ENCODE measurements around the gene DSTYK.

The DSTYK gene

GRCh38 chr1:205211169-205211838 is at the start of gene DSTYK:
DSTYK (minus strand) TSS chr1:205211702; CDS start chr1:205211535, 167 bp downstream.
- peak; percentile 96 for DNase-seq (ENCODE audit: low spot score)

DNA sequence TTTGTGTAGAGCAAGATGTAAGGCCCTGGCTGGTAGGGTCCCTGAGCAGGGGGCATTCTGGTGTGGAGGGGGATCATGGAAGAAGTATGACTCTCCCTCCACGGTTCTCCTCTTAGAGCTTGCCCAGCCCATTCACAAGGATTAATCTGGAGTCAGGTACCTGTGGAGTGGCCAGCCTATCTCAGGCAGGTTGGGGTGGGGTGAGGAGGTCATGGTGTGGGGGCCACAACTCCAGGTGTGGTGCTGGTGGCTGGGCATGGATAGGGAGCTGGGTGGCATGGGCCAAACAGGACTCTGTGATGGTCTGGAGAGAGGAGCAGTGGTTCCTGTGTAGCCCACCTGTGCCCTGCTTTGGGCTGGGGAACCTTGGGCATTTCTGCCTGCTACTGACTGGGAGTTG is 48.5 kb upstream of the DSTYK start:
- no peak for DNase-seq (ENCODE audit: low spot score)

GRCh38 chr1:205259324-205259832 is 47.9 kb upstream of the DSTYK start:
- no peak for DNase-seq (ENCODE audit: low spot score)

DNA sequence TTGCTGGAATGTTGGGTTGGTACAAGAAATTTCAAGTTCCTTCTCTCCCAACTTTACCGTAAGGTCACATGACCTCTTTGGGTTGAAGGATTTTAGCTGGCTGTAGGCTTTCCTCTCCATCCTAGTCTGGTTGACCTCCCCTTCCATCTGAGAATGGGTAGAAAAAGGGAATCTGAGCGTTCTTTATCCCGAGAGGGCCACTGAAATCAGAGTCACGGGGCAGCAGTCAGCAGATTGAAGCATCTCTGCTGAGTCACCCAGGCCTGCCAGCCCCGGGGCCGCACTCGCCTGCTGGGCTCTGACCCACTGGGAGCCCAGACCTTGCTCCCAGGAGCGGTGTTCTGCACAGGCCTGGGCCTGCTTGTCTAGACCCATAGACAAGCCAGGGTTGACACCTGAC is 47.2 kb upstream of the DSTYK start:
- DNase-seq (ENCODE audit: low spot score), result no peak

GRCh38 chr1:205258261-205258691 is 46.8 kb upstream of the DSTYK start:
- DNase-seq (ENCODE audit: low spot score), result no peak

DNA sequence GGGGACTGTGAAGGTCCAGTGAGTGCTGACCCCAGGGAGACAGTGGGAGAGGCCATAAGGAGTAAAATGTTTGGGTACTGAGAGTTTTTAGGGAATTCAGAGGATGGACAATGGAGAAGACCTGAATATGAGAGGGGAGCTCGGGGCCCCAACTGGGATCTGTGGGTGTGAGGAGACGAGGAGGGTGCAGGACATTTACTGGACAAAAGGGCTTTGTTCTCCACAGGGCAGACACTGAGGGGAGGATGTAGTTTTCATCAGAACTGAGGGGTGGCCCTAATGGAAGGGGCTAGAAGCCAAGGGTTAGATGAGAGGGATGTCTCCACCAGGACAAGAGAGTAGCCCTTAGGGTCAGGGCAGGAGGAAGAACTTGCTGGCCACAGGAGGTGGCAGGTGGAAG is 46.2 kb upstream of the DSTYK start:
- DNase-seq (ENCODE audit: low spot score), result no peak

DNA sequence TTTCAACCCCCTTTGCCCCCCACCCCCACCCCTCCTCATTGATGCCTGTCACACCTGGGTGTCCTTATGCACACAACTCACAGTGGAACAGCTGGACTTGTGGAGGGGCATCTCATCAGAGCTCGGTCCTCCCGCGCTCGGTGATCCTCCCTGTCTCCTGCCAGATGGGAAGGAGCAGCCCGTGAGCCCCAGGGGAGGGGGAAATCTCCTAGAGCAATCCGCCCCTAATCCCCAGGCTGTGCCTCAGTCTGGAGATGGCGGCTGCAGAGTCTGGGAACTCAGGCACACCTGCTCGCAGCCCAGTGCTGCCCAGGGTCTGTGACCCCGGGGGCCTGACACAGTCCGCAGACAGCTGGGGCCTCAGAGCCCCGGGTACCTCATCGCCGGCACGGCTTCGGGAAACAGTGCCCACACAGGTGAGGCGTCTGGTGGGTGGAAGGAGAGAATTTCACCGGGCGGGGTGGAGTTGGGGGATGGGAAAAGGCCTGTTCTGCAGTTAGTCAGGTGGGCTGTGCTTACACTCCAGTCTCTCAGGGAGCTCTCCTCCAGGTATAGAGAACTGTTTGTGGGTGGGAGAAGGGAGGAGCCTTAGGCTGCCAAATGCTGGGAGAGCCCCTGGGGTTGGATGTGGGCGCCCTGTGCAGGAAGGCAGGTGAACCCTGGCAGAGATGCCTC is 45.6 kb upstream of the DSTYK start:
- no peak for DNase-seq (ENCODE audit: low spot score)

DNA sequence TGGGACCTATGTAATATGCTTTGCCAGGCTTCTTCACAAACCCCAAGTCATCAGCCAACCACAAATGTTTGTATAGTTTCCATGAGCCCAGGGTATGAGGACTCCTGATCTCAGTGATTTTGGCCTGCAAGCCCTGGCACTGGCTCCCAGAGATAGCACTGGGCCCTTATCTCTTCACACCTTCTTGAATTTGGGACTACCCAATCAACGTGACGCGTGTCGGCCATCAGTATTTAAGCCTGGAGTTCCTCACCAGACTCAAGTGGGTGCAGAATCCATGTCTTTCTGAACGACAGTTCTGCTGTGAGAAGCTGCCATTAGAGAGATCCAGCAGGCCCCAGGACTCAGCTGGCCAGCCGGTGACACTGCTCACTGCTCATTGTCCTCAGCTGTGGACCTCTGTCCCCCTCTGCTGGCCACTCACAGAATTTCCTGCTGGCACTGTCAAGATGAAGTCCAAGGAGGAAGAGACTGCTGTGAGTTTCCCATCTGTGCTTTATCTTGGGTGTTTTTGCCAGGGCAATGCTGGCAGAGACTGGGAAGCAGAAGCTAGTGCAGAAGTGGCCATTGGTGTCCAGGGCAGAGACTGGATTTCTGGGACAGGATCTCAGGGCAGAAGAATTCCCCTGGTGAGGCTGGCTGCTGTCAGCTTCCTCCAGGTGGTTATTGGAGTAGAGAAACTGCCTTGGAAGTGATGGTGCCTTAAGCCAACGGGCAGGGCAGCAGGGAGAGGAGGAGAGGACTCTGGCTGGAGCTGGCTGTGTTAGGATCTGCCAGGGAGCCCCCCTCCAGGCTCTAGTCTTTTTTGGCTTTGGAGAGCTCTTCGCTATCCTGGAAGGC is 44.7 kb upstream of the DSTYK start:
- peak; percentile 80 for DNase-seq (ENCODE audit: low spot score)

DNA sequence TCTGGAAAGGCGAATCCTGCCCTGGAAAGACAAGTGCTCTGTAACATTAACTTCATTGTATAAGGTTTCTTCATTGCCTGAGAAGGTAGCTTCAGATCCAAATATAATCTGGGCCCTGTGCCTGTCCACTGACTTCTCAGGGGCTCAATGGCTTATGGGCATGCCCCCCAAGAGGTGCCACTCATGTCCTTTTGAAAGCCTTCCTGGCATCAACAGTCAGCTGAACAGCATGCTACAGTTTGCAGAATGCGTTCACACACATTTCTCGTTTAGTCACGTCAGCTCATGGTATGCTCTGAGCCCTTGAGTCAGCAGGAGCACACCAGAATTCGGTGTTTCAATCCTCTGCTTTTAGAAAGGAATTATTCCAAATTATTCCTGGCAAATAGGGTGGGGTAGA is 40.1 kb upstream of the DSTYK start:
- no peak for DNase-seq (ENCODE audit: low spot score)

GRCh38 chr1:205250699-205251098 is 39.2 kb upstream of the DSTYK start:
- DNase-seq (ENCODE audit: low spot score), result no peak

GRCh38 chr1:205249651-205250050 is 38.1 kb upstream of the DSTYK start:
- DNase-seq (ENCODE audit: low spot score), result no peak

DNA sequence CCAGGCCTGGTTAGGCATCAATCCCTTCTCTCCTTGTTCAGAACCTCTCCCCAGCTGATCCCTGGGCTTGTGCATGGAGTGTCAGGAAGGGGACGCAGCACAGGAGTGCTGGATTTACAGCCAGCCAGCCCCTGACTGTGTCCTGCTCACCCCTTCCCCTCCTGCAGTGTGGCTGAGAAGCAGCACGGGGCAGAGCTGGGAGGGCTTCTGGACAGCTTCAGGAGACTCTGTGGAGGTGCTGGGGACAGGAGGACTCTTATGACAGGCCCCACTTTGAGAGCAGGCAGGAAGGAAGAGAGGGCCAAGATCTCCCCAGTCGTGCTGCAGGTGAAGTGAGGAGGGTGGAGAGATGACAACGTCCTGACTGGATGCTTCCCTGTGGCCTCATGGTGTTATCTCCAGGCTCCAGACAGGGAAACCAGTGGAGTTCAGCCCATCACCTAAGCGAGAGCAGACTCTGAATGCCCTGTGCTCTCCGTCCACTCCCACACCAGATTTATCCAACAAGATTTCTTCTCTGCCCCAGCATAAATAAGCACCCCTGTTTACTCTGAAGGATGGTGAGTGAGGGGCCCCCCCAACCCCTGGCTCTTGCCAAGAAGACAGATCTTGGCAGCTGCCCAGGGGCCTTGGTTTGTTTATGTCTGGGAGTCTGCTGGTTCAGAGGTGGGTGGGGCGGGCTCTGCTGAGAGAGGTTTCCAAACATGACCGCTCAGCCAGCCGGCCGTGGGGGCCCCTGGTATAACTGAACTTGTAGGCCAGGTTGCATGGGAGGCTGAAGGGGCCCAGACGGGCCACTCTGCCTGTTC is 37.5 kb upstream of the DSTYK start:
- DNase-seq (ENCODE audit: low spot score), result no peak

DNA sequence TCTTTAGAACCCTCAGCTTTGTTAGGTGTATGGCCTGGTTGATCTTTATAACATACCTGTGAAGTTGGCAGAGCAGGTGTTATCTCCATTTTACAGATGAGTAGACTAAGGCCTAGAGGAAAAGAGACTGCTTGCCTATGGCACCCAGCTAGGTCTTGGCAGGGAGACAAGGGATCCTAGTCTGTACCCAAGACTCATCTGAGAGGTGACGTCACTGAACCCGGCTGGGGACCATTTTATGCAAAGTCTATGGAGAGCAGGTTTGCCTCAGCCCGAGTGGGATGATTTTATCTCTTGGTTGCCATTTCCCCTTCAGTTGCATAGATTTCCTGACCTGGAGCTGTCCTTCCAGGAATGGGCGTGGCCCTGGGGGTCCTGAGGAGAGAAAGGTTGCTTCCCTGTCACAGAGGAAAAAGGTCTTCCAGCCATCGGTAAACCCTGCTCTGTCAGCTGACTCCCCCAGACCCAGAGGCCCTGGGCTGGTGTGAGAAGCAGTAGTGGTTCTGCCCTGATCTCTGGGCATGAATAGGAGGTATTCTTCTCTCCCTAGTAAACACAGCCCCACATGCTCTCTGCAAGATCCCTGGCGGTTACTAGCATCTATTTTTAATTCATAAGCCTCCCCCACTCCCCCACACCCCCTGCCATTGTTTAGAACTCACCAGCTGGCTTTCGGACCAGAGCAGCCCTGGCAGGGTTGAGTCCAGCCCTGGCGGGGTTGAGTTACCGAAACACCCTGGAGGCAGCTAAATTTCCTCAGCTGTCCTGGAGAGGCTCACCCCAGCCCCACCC is 35.8 kb upstream of the DSTYK start:
- no peak for DNase-seq (ENCODE audit: low spot score)

DNA sequence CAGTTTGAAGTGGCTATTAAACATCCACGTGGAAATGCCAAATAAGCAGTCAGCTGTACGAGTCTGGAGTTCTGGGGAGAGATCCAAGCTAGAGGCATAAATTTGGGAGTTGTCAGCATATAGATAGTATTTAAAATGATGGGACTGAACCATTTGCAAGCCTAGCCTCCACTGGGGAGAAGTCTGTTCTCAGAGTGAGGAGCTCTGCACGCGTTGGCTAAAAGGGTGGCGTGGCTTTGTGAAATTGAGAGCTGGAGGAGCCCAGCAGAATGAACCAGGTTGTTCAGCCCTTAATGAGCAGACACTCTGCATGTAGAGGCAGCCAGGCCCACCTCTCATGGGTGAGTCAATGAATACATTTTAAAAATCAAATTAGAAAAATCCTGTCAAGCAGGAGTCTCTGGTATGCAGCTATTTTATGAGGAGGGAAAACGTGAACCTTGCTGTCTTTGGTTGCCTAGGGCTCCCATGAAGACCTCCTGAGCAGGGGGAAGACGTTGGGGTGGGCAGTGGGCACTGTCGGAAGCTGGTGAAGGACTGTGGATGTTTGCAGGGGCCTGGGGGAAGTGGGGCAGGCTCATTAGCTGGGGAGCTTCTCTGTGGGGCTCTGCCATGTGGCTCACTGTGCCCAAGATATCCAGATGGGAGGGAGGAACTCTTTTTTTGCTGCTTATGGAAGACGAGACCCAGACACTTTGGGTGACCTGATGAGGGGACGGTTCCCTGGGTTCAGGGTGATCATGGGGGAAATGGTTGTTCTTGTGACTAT is 35.0 kb upstream of the DSTYK start:
- DNase-seq (ENCODE audit: low spot score), result no peak

- DNase-seq (ENCODE audit: low spot score), result no peak
These were observed 33.6 kb upstream of the DSTYK start for GRCh38 chr1:205245096-205245495.

GRCh38 chr1:205244384-205244783 is 32.9 kb upstream of the DSTYK start:
- no peak for DNase-seq (ENCODE audit: low spot score)

DNA sequence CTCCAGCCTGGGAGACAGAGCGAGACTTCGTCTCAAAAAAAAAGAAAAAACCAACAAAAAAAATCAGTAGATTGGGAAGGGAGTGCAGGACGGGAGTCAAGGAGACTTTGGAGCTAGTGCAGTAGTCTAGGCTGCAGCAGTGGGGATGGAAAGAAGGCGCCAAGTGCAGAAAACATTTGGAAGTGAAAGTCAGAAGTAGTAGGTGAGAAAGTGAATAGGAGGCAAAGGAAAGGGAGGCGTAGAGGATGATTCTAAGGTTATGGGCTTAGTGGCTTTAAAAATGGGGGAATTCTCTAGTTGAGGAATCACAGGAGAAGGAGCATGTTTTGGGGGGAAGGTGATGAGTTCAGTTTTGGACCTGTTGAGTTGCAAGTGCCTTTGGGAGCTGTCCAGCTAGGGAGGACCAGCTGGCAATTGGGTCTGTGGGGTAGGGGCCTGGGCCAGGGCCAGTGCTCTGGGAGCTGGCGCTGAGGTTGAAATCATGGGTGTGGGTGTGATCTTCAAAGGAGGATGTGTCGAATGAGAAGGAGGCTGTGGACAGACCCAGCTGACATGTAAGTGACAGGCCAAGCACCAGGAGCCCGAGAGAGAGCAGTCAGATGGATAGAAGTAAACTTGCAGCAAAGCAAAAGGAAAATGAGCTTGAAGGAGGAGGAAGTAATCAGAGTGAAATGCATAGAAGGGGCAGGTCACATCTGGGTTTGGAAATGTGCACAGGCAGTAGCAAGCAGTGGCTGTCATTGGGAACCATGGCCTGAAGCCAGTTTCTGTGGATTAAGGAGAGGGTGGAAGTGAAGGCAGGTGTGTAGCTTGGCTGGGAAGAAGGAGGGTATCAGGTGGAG is 32.1 kb upstream of the DSTYK start:
- DNase-seq (ENCODE audit: low spot score), result no peak

DNA sequence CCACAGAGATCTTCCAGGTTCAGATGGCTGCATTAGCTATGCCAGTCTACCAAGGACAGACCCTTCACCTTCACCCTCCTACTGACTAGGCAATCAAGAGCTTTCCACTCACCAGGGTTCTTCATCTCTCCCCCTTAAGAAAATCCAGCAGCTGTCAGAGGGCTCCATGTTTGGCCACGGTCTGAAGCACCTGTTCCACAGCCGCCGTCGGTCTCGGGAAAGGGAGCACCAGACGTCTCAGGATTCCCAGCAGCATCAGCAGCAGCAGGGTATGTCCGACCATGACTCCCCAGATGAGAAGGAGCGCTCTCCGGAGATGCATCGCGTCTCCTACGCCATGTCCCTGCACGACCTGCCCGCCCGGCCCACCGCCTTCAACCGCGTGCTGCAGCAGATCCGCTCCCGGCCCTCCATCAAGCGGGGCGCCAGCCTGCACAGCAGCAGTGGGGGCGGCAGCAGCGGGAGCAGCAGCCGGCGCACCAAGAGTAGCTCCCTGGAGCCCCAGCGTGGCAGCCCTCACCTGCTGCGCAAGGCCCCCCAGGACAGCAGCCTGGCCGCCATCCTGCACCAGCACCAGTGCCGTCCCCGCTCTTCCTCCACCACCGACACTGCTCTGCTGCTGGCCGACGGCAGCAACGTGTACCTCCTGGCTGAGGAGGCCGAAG is 30.0 kb upstream of the DSTYK start:
- DNase-seq (ENCODE audit: low spot score), result no peak

DNA sequence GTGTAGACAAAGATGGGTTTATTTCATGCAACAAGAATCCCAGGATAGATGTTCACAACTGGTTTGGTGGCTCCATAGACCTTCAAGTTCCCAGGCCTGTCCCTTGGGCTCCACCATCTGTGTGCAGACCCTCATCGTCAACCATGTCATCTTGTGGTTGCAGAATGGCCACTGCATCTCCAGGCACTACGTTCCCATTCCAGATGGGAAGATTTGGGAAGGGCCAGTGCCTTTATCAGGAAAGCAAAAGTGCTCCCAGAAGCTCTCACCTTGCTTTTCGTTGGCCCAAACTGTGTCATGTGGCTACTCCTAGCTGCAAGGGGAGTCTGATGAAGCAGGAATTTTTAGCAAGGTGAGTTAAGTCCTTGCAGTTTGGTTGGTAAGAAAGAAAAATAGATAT is 29.1 kb upstream of the DSTYK start:
- no peak for DNase-seq (ENCODE audit: low spot score)

Data from RKO (cell line).